Bronchial epithelial cell (primary cell): ENCODE data around the gene CCN6. TPM values are rescaled to one million over a fixed set of nuclear protein-coding genes. Genes with fewer than 3 reads are reported as not detected.

Experiments used
- DNase-seq: peaks from one replicate; pipeline ENCODE4 v3.0.0-alpha.2; 2010; ENCODE audit warnings: low read depth
- FAIRE-seq: peaks from 2 replicates; lab custom pipeline; 2011; peaks lifted over from hg19 to GRCh38; lab: Jason Lieb, UNC
- H3K27me3 ChIP-seq: 2 replicates; pipeline ENCODE4 v1.5.1; 2011; ENCODE audit warnings: low read length; ENCODE audit not compliant: control insufficient read depth, insufficient read depth
- H3K36me3 ChIP-seq: 2 replicates; pipeline ENCODE4 v1.5.1; 2011; ENCODE audit warnings: low read length; ENCODE audit not compliant: control insufficient read depth, insufficient read depth
- H3K4me3 ChIP-seq: 2 replicates; pipeline ENCODE4 v1.5.1; 2011; ENCODE audit warnings: mild to moderate bottlenecking, low read depth, low read length, control low read depth
- total RNA-seq: library from RNA; depleted of rRNA; stranded (reverse); fragments of >200 nt; gene quantifications from 2 replicates; pipeline ENCODE4 v1.2.1, GENCODE V29; 2014
- TF ChIP-seq, protein P1 (sequence below): IDR thresholded peaks from 2 replicates; pipeline ENCODE4 v1.5.1; 2011; ENCODE audit warnings: mild to moderate bottlenecking, moderate library complexity, low read length, control low read depth, inconsistent platforms; ENCODE audit not compliant: insufficient read depth, severe bottlenecking

Gene CCN6
- total RNA-seq, 1 donor from 2014 or later, result not detected

DNA sequence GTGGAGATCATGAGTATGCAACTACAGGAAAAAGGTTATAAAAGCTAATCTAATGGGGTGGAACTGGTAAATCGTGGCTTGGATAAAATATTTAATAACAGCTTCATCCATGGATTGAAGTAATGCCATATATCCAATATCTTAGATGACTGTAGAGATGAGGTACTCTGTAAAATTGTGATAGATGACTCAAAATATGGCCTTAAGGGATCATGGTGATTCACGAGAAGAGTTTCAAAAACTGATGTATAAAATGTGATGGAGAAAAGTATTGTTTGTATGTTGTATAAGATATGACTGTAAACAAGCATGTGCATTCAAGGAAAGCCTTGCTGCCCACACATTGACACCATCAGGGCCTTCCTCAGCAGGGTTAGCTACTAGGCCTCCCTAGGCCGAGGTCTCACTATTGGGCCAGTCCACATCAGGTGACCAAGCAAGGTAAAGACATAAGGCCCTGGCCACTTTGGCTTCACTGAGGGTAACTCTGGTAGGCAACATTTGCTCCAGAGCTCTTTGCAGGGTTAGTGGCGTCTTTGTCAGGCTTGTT is 17.7 kb upstream of the CCN6 start:
- TF ChIP-seq, protein P1, sequence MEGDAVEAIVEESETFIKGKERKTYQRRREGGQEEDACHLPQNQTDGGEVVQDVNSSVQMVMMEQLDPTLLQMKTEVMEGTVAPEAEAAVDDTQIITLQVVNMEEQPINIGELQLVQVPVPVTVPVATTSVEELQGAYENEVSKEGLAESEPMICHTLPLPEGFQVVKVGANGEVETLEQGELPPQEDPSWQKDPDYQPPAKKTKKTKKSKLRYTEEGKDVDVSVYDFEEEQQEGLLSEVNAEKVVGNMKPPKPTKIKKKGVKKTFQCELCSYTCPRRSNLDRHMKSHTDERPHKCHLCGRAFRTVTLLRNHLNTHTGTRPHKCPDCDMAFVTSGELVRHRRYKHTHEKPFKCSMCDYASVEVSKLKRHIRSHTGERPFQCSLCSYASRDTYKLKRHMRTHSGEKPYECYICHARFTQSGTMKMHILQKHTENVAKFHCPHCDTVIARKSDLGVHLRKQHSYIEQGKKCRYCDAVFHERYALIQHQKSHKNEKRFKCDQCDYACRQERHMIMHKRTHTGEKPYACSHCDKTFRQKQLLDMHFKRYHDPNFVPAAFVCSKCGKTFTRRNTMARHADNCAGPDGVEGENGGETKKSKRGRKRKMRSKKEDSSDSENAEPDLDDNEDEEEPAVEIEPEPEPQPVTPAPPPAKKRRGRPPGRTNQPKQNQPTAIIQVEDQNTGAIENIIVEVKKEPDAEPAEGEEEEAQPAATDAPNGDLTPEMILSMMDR, result no peak
- Histone ChIP-seq H3K4me3 (no peak overlapping the region), H3K27me3 (no peaks in the 10 kb centered on the region), H3K36me3 (no peaks in the 10 kb centered on the region)
- FAIRE-seq (no peak), DNase-seq (peak; percentile 25)

- H3K27me3 ChIP-seq, result no peaks in the 10 kb centered on the region
- DNase-seq, result peak; percentile 51
- H3K36me3 ChIP-seq, result no peaks in the 10 kb centered on the region
- TF ChIP-seq, protein P1, result no peak
- no peak overlapping the region for H3K4me3 ChIP-seq
- FAIRE-seq, result no peak
These were observed 16.1 kb upstream of the CCN6 start for GRCh38 chr6:112037783-112038216.

- FAIRE-seq (no peak), DNase-seq (no peak)
- no peak overlapping the region for H3K4me3 ChIP-seq
- H3K27me3 ChIP-seq, result no peaks in the 10 kb centered on the region
- no peaks in the 10 kb centered on the region for H3K36me3 ChIP-seq
- TF ChIP-seq, protein P1, result no peak
These were observed 15.6 kb upstream of the CCN6 start for GRCh38 chr6:112038268-112038667.

GRCh38 chr6:112038756-112039430 is 15.0 kb upstream of the CCN6 start:
- no peak for FAIRE-seq
- Histone ChIP-seq H3K4me3 (no peak overlapping the region), H3K36me3 (no peaks in the 10 kb centered on the region), H3K27me3 (no peaks in the 10 kb centered on the region)
- TF ChIP-seq, protein P1, result no peak
- no peak for DNase-seq

DNA sequence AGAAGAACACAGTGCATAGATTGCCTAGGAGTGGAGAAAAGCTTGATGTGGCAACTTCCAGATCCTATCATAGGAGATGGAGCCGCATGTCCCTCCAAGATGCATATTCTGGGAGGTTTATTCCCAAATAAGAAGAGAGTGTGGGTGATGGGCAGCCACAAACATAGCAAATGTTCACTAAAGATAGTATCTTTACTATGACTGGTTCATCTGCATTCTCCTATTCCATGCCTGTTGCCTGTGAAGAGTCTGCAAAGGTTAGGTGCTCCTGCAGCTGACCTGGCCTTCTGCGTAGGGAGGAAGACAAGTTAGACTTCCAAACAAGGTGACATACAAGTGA is 14.5 kb upstream of the CCN6 start:
- Histone ChIP-seq H3K4me3 (no peak overlapping the region), H3K27me3 (no peaks in the 10 kb centered on the region), H3K36me3 (no peaks in the 10 kb centered on the region)
- TF ChIP-seq, protein P1, result no peak
- no peak for DNase-seq
- no peak for FAIRE-seq
